HG03135 (cell line): ENCODE results near the gene VAC14.

ENCODE experiments used
- ATAC-seq: cut with Tn5 transposase; IDR thresholded peaks from one replicate; pipeline ENCODE4 v1.9.1; 2021; ENCODE audit warnings: mild to moderate bottlenecking, moderate library complexity; ENCODE audit not compliant: unreplicated experiment

The VAC14 gene

GRCh38 chr16:70695331-70696070, 105.5 kb downstream of the VAC14 start:
- ATAC-seq = no peak

- ATAC-seq = no peak
Observed at GRCh38 chr16:70694868-70695218, 106.1 kb downstream of the VAC14 start.

DNA sequence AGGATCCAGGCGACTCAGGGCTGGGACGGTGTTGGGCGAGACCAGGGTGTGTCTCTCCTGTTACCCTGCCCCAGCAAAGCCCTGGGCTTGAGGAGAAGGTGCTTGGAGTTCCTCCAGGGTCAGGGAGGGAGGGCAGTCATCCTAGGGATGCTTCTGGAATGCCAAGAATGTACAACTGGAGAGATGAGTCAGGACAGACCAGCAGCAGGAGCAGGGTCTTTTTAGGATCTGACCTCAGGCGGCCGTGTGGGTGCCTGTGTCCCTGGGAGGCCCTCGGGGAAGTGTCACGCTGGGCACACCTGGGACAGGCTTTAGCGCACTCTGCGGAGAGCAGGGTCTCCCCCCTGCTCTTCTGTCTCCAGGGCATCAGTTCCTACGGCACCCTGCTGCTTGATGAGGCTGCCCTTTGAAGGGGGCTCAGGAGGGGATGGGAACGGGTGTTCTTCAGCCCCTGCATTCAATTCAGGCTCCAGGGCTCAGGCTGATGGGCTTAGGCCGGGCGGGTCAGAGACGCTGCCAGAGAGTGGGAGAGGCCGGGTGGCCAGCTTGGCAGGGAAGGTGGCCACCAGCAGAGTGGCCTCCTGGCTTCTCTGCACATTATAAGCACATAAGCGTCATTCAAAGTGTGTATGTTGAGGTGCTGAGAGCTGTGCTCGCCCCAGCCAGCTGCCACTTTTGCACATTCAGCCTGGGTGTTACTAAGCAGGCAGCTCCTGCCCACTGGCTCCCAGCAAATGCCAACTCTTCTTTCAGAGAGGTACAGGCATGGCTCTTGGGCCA, 106.7 kb downstream of the VAC14 start:
- no peak for ATAC-seq

GRCh38 chr16:70692873-70693671, 107.9 kb downstream of the VAC14 start:
- no peak for ATAC-seq

- no peak for ATAC-seq
Observed at GRCh38 chr16:70692130-70692872, 108.7 kb downstream of the VAC14 start.

- ATAC-seq = no peak
Observed at GRCh38 chr16:70691223-70692129, 109.5 kb downstream of the VAC14 start.

DNA sequence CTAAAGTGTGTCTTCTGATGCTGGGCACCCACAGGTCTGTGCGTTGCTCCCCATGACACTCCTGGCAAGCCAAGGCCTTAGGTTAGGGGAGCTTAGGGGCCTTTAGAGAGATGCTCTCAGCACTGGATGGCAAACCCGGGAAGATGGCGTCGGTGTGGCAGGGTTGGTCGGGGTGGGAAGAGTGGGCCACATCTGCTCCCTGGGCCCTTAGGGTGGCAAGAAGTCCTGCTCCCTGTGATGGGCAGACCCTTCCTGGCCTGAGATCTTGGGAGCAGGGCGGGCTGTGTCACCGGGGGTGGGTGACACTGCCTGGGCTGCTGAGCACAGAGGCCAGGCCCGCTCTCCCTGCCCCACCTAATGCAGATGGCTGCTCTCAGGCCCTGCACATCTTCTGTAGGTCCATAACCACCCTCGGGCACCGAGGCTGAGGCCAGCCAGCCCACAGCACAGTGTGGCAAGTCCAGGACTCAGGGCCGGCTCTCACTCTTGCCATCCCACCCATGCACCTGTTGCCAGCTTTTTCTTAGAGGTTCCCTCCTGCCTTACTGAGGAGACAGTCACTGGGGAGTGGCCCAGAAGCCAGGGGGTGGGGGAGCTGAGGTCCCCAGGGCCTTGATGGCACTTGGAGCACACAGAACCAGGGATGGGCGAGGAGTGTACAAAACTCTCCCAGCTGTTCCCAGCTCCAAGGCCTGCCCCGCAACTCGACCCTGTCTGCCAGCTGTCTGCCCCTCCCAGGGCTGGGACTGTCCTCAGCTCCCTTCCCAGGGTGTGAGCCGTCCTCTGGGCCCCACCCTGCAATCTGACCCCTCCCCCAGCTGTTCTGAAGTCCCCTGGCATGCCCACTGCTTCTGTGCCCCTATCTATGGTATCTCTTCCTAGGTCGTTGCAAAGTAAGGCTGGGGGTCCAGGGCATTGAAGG, 110.7 kb downstream of the VAC14 start:
- no peak for ATAC-seq

- no peak for ATAC-seq
Observed at GRCh38 chr16:70689035-70689969, 111.7 kb downstream of the VAC14 start.

- no peak for ATAC-seq
Observed at GRCh38 chr16:70688246-70688742, 112.7 kb downstream of the VAC14 start.

GRCh38 chr16:70687671-70688245, 113.2 kb downstream of the VAC14 start:
- no peak for ATAC-seq

GRCh38 chr16:70687102-70687511, 113.9 kb downstream of the VAC14 start:
- ATAC-seq = no peak

DNA sequence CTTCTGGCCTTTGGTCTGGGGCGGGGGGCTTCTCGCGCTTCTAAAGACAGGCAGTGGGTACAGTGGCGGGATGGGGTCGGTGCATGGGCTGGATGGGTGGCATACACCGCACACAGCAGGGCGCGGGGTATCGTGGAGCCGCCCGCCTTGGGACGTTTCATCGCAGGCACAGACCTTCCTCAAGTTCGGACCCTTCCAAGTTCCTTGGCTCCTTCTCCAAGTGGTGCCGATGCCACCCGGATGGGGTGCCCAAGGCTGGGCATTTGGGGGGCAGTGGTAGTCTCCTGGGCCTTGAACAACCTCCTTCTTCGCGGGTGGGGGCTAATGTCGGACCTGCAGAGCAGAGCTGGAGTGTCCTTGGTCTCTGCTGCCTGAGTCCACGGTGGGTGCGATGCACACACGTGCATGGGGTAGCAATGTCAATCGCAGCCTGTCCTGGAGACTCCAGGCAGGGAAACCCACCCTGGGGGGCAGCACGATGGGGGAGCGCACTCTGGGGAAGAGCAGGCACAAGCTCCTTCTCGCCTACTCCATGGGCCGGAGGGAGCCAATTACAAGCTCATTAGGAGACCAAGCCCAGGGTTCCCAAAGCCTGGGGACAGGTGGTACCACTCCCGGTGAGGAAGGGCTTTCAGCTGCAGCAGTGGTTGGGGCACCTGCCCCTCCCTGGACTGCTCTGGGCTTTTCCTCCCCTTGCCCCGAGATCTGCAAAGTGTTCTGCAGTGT, 114.4 kb downstream of the VAC14 start:
- ATAC-seq = no peak

DNA sequence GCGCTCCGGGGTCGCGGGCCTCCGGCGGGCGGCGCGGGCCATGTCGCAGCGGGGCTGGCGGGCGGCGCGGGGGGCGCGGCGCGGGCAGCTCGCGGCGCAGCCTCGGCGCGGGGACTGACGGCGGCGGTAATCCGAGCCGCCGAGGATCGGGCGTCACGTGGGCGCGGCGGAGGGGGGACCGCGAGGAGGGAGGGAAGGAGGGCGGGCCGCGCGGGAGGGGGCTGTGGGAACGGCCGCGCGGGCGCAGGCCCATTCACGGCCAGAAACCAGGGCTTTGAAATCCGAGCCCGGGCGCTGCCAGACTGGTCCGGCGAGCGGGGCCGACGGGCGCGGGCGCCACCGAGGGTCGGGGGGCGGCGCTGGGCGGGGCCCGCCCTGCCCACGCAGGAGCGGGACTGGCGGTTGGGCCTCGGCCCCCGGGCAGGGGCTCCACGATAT, 115.0 kb downstream of the VAC14 start, which contains the start of gene MTSS2:
Gene MTSS2 (minus strand): TSS at position 116 of the 438 bp plus-strand sequence. CDS start 262 bp downstream, outside the sequence.
- no peak for ATAC-seq

DNA sequence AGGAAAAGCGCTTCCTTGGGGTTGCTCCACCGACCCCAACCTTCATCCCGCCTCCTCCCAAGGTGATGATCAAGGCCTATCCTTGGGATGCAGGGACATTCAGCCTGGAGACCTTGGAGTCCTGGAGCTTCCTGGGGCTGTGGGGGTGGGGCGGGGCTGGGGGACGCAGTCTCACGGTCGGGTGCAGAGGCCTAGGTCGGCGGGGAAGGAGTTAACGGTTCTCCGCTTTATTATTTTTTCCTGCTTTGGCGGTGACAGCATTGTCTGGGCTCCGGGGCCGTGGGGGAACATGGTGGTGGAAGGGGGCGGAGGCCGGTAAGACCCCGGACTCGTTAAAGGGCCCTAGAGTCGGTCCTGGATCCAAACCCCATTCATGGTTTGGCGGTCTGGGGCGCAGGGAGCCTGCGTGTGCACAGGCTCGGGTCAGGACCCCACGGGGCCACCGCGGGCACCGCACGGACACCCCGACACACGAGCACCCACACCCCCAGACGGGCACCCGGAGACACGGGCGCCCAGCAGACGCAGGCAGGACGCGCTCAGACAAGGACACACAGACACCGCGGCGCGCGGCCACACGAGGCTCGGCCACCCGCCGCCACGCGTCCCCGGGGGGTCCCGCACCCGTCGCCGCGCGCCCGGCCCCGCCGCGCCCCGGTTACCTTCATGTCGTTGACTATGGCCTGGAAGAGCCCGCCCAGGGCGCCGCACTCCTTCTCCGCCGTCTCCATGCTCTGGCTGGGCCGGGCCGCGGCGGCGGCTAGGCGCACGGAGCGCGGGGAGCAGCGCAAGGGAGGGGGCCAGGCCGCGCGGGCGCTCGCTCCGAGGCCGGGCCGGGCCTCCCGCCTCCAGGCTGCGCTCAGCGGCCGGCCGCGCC, 115.7 kb downstream of the VAC14 start:
- no peak for ATAC-seq
